ENCODE data around the gene CRIP1. TPM values are rescaled to one million over a fixed set of nuclear protein-coding genes. Genes with fewer than 3 reads are reported as not detected.

CRIP1 gene
- total and polyA plus RNA-seq, 4 donors = 72.8 to 465 (median 301) TPM

DNA sequence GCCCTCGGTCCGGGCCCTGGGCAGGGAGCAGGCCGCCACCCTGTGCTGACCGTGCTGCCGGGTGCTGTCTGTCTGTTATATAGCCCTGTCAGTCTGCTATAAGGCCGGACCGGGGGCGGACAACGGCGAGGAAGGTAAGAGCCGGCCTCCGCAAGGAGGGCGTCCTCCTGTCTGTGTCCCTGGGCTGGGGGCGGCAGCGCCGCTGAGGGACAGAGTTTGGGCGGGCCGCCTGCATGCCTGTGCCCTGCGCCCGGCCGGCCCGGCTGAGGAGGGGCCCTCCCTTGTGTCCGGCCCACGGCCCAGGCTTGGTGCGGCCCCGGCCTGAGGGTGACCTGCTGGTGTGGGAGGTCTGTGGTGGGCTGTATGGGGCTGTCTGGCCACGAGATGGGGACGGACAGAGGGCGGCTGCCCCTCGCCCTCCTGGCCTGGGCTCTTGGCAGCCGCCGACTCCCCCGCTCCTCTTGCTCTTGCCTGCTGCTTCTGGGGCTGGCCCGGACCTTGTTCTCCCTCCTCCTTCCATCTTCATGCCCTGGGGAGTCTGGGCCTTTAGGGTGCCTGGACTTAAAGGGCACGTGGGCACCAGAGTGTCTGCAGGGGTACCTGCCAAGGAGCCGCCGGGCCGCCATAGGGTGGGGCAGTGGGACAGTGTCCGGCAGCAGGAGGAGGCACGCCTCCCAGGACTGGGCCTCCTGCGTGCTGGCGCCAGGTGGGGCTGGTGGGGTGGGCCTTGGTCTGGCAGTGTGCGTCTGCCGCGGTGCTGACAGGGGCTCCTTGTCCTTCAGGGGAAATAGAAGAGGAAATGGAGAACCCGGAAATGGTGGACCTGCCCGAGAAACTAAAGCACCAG is 37.2 kb upstream of the CRIP1 start:
- DNase-seq (no peak), ATAC-seq (ENCODE audit: insufficient read depth, low FRiP score) (no peak)
- Histone ChIP-seq H3K9ac (ENCODE audit: insufficient read depth in 1 of 2, low read length in 2 of 2) (no peak overlapping the region), H3K27me3 (ENCODE audit: control insufficient read depth in 3 of 3, insufficient read depth in 3 of 3, low read length in 2 of 3) (no peaks in the 10 kb centered on the region), H3K4me3 (no peak overlapping the region), H3K9me3 (ENCODE audit: control insufficient read depth in 4 of 4, insufficient read depth in 3 of 4, low read length in 3 of 4) (no peaks in the 10 kb centered on the region), H3K36me3 (ENCODE audit: control insufficient read depth in 4 of 4, insufficient read depth in 4 of 4, low read length in 4 of 4) (peaks cover 2 to 24% (median 11%) of the 10 kb centered on the region in 4 donors), H3K27ac (ENCODE audit: low read depth in 1 of 2, low read length in 1 of 2) (no peak overlapping the region), H3K4me1 (ENCODE audit: control insufficient read depth in 5 of 5, insufficient read depth in 5 of 5, low read length in 5 of 5) (peaks cover 0 to 4% (median 0%) of the 10 kb centered on the region in 5 donors)
- 90 to 93% methylated on average over 43 to 47 of the region's 47 CpGs for WGBS, 2 donors
- TF ChIP-seq, protein P1, sequence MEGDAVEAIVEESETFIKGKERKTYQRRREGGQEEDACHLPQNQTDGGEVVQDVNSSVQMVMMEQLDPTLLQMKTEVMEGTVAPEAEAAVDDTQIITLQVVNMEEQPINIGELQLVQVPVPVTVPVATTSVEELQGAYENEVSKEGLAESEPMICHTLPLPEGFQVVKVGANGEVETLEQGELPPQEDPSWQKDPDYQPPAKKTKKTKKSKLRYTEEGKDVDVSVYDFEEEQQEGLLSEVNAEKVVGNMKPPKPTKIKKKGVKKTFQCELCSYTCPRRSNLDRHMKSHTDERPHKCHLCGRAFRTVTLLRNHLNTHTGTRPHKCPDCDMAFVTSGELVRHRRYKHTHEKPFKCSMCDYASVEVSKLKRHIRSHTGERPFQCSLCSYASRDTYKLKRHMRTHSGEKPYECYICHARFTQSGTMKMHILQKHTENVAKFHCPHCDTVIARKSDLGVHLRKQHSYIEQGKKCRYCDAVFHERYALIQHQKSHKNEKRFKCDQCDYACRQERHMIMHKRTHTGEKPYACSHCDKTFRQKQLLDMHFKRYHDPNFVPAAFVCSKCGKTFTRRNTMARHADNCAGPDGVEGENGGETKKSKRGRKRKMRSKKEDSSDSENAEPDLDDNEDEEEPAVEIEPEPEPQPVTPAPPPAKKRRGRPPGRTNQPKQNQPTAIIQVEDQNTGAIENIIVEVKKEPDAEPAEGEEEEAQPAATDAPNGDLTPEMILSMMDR (IDR thresholded peaks at IDR 0.05; ENCODE audit: control extremely low read depth, extremely low read depth) = no peak

DNA sequence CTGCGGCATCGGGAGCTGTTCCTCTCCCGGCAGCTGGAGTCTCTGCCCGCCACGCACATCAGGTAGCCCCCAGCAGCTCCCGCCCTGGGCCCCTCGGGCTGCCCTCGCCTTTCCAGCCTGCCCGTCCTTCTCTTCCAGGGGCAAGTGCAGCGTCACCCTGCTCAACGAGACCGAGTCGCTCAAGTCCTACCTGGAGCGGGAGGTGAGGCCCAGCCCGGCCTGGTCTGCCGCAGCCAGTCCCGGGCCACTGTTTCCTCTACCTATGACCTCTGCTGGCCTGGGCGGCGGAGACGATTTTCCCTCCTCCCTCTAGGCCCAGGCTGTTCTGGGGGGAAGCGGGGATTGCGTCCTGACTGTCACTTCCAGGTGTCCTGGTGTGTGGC is 36.6 kb upstream of the CRIP1 start:
- Histone ChIP-seq H3K27me3 (ENCODE audit: control insufficient read depth in 3 of 3, insufficient read depth in 3 of 3, low read length in 2 of 3) (no peaks in the 10 kb centered on the region), H3K9ac (ENCODE audit: insufficient read depth in 1 of 2, low read length in 2 of 2) (no peak overlapping the region), H3K36me3 (ENCODE audit: control insufficient read depth in 4 of 4, insufficient read depth in 4 of 4, low read length in 4 of 4) (peaks cover 2 to 26% (median 11%) of the 10 kb centered on the region in 4 donors), H3K4me3 (no peak overlapping the region), H3K9me3 (ENCODE audit: control insufficient read depth in 4 of 4, insufficient read depth in 3 of 4, low read length in 3 of 4) (no peaks in the 10 kb centered on the region), H3K27ac (ENCODE audit: low read depth in 1 of 2, low read length in 1 of 2) (no peak overlapping the region), H3K4me1 (ENCODE audit: control insufficient read depth in 5 of 5, insufficient read depth in 5 of 5, low read length in 5 of 5) (peaks cover 0 to 4% (median 0%) of the 10 kb centered on the region in 5 donors)
- TF ChIP-seq, protein P1 (IDR thresholded peaks at IDR 0.05; ENCODE audit: control extremely low read depth, extremely low read depth) = no peak
- DNase-seq (no peak), ATAC-seq (ENCODE audit: insufficient read depth, low FRiP score) (no peak)
- 88 to 91% methylated on average over 21 to 22 of the region's 22 CpGs for WGBS, 2 donors

DNA sequence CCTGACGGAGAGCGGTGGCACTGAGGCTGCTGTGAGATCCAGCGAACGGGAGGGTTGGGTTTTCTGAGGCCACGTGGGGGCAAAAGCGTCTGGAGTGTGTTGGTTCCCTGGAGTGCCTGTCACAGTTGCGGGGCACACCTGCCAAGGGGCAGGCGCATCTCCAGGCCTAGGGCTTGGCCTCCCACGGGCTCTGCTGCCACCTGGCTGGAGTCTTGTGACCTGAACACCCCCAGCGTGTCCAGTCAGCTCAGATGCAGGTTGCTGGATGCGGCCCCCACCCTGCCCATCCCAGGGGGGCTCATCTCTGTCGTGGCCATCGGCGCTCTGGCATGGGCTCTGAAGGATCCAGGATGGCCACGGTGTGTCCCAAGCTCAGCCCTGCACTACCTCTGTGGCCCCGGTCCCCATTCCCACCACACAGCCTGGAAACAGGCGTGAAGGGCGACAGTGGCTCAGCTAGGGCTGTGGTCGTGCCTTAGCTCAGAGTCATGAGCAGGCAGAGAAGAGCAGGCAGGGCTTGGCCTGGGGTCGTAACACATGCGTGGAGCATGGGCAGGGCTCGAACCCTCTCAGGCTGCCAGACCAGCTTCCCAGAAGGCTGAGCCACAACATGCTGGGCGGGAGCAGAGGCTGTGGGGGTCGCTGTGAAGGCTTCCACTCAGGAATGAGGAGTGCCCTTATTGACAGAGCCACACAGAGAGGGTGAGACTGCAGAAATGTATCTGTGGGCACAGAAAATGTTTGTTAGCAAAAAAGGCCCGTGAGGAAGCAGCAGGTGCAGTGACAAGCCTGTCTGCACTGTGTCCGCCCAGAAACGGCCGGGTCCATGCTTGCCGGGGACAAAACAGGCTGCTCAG is 35.6 kb upstream of the CRIP1 start:
- Histone ChIP-seq H3K27ac (ENCODE audit: low read depth in 1 of 2, low read length in 1 of 2) (no peak overlapping the region), H3K4me1 (ENCODE audit: control insufficient read depth in 5 of 5, insufficient read depth in 5 of 5, low read length in 5 of 5) (peaks cover 0 to 4% (median 0%) of the 10 kb centered on the region in 5 donors), H3K9ac (ENCODE audit: insufficient read depth in 1 of 2, low read length in 2 of 2) (no peak overlapping the region), H3K36me3 (ENCODE audit: control insufficient read depth in 4 of 4, insufficient read depth in 4 of 4, low read length in 4 of 4) (peaks cover 2 to 35% (median 11%) of the 10 kb centered on the region in 4 donors), H3K4me3 (no peak overlapping the region), H3K27me3 (ENCODE audit: control insufficient read depth in 3 of 3, insufficient read depth in 3 of 3, low read length in 2 of 3) (no peaks in the 10 kb centered on the region), H3K9me3 (ENCODE audit: control insufficient read depth in 4 of 4, insufficient read depth in 3 of 4, low read length in 3 of 4) (no peaks in the 10 kb centered on the region)
- no peak for ATAC-seq (ENCODE audit: insufficient read depth, low FRiP score)
- TF ChIP-seq, protein P1 (IDR thresholded peaks at IDR 0.05; ENCODE audit: control extremely low read depth, extremely low read depth) = no peak
- 92 to 94% methylated on average over 29 of the region's 29 CpGs for WGBS, 2 donors
- no peak for DNase-seq

All from lung (tissue), 12 donors.